AG04449 (cell line): ENCODE data around the gene CCNQ.

Experiments used
- CTCF ChIA-PET: fragments of 350-600 bp; formaldehyde crosslinking; extraction: SDS; loops from one replicate; lab custom pipeline; 2021; ENCODE audit warnings: antibody characterized with exemption; lab: Yijun Ruan, JAX
- POLR2A ChIA-PET: fragments of 400-600, 350-600 bp; formaldehyde crosslinking; extraction: SDS; loops from one replicate; lab custom pipeline; 2020; ENCODE audit warnings: antibody characterized with exemption, inconsistent platforms; lab: Yijun Ruan, JAX
- DNase-seq: peaks from one replicate; pipeline ENCODE4 v3.0.0-alpha.2; 2010; ENCODE audit warnings: low read depth, low spot score
- H3K4me3 ChIP-seq: 2 replicates; pipeline ENCODE4 v1.5.1; 2011; ENCODE audit warnings: low read depth, mild to moderate bottlenecking, control low read depth, low read length
- CTCF ChIP-seq: IDR thresholded peaks from one replicate; pipeline ENCODE4 v1.5.1; 2011; ENCODE audit warnings: mild to moderate bottlenecking, moderate library complexity, low read length, control low read depth, inconsistent platforms; ENCODE audit not compliant: insufficient read depth; ENCODE audit errors: missing control alignments

Gene CCNQ

GRCh38 chrX:153596981-153597750 is 1.8 kb downstream of the CCNQ start:
- POLR2A ChIA-PET = no interaction called here
- CTCF ChIA-PET = interaction anchor here (0.6 to 2.1 kb wide), 5 partner anchors 10 to 111 kb away, joined by 3 to 8 read pairs (median 3); no protein-coding TSS in a partner anchor
- no peak for TF ChIP-seq CTCF
- no peak for DNase-seq
- peak overlapping the region; percentile 69; the same call in 1 of the 2 replicates for H3K4me3 ChIP-seq

- H3K4me3 ChIP-seq = no peak overlapping the region
- no peak for DNase-seq
- ChIA-PET CTCF (no interaction called here), POLR2A (no interaction called here)
- no peak for TF ChIP-seq CTCF
Observed at GRCh38 chrX:153595859-153596857, 2.8 kb downstream of the CCNQ start.

- no peak for DNase-seq
- H3K4me3 ChIP-seq = no peak overlapping the region
- ChIA-PET CTCF (interaction anchor here (1.7 kb wide), 1 partner anchor 14 kb away, joined by 8 read pairs; no protein-coding TSS in a partner anchor), POLR2A (no interaction called here)
- TF ChIP-seq CTCF = no peak
Observed at GRCh38 chrX:153595387-153595786, 3.6 kb downstream of the CCNQ start.

GRCh38 chrX:153593811-153594500 is 5.0 kb downstream of the CCNQ start:
- CTCF ChIA-PET = interaction anchor here (1.7 kb wide), 1 partner anchor 15 kb away, joined by 8 read pairs; no protein-coding TSS in a partner anchor
- DNase-seq = no peak
- POLR2A ChIA-PET = no interaction called here
- H3K4me3 ChIP-seq = no peak overlapping the region
- no peak for TF ChIP-seq CTCF

GRCh38 chrX:153592966-153593688 is 5.8 kb downstream of the CCNQ start:
- H3K4me3 ChIP-seq = no peak overlapping the region
- TF ChIP-seq CTCF = no peak
- ChIA-PET CTCF (interaction anchor here (0.8 kb wide), 1 partner anchor 16 kb away, joined by 3 read pairs; no protein-coding TSS in a partner anchor), POLR2A (no interaction called here)
- DNase-seq = no peak
